VCaP (cell line): ENCODE data around the gene AVPR1B.
"Not testable (repeated sequence)": the region's sequence is repeated elsewhere in the genome, so short reads cannot be mapped to it uniquely, and the experiment has no call there.

Experiments
- H3K27ac ChIP-seq: fragments of 450-650 bp; 2 replicates; pipeline ENCODE4 v1.5.1; 2017
- TF ChIP-seq, protein P1 (sequence below): fragments of 450-650 bp; conservative IDR thresholded peaks from 2 replicates; pipeline ENCODE4 v1.5.1; 2017; ENCODE audit warnings: mild to moderate bottlenecking, moderate library complexity

The AVPR1B gene

DNA sequence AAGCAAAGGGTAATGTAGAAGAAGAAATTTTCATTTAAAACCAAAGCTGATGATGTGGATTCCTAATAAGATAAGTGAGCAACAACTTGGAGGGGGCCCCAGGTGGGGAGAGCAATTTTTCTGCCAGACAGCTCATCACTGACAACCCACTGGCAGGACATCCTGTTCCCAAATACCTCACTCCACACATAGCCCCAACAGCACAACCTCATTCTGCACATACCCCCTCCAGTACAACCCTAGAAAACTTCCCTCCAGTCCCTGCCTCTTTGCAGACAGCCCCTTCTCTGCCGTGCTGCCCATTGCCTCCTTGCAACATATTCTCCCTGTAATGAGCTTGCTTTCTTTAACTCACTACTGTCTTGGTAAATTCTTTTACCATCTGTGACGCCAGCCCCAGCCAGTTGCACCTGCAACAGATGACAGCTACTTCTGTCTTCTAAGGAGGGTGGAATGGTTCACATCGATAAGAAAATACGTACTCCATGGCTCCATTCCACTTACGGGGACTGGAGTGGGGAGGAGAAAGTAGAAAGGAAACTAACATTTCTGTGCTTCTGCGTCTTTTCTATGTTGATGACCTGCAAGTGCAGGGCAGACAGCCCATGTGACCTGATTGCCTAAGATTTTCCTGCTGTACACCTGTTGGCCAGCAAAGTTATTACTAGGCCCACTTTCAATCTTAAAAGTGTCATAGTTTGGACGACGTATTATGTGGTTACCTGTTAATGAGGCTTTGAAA lies 49.5 kb downstream of the AVPR1B start:
- H3K27ac ChIP-seq: no peak overlapping the region
- TF ChIP-seq, protein P1, sequence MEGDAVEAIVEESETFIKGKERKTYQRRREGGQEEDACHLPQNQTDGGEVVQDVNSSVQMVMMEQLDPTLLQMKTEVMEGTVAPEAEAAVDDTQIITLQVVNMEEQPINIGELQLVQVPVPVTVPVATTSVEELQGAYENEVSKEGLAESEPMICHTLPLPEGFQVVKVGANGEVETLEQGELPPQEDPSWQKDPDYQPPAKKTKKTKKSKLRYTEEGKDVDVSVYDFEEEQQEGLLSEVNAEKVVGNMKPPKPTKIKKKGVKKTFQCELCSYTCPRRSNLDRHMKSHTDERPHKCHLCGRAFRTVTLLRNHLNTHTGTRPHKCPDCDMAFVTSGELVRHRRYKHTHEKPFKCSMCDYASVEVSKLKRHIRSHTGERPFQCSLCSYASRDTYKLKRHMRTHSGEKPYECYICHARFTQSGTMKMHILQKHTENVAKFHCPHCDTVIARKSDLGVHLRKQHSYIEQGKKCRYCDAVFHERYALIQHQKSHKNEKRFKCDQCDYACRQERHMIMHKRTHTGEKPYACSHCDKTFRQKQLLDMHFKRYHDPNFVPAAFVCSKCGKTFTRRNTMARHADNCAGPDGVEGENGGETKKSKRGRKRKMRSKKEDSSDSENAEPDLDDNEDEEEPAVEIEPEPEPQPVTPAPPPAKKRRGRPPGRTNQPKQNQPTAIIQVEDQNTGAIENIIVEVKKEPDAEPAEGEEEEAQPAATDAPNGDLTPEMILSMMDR: no peak

DNA sequence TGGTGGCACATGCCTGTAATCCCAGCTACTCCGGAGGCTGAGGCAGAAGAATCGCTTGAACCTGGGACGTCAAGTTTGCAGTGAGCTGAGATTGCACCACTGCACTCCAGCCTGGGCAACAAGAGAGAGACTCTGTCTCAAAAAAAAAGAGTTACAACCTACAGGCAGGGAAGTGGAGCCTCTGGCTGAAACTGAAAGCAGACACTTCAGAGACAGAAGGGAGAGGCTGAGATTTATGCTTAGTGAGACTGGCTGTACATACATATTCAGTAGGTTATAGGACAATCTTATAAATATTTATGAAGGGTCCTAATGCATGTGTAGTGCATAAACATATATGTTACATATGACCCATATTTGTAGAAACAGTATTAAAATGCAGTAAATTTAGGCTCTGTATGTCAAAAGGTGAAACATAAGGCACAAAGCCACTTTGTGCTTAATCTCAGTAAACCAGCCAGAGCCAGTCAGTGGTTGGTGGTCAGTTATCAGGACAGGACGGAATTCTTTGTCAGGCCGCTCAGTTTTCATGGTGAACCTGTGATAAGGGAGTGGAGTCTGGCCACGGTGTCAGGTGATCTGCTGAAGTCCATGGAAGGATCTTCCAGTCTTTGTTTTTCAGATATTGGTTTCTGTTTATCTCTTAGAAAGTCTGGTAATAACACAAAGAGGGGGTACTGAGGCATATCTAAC lies 50.6 kb downstream of the AVPR1B start:
- TF ChIP-seq, protein P1: no peak
- H3K27ac ChIP-seq: no peak overlapping the region

DNA sequence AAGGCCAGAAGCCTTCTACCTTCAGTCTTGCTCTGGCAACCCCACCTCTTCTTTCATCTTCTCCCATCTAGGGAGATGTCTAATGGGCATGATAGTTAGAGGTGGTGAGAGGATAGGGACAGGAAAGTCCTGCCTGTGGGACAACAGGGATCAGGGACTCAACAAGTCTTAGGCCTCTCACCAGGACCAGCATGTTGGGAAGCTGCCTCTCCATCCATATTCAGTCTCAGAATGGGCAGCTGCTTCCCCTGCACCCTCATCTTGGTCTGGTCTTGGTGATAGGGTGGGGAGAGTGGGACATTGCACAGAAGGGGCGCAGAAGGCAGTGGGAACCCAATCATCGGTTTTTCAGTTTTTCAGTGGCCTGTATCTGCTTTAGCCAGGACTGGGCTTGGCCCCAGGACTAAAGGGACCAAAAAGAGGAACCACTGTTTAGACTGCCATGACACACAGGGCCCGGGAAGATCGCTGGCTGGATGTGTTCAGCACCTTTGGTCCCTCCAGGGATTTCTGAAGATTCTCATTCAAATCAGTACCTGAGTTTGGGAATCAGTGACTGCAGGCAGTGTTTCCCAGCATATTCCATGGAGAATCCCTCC lies 51.5 kb downstream of the AVPR1B start:
- TF ChIP-seq, protein P1: no peak
- H3K27ac ChIP-seq: no peak overlapping the region

DNA sequence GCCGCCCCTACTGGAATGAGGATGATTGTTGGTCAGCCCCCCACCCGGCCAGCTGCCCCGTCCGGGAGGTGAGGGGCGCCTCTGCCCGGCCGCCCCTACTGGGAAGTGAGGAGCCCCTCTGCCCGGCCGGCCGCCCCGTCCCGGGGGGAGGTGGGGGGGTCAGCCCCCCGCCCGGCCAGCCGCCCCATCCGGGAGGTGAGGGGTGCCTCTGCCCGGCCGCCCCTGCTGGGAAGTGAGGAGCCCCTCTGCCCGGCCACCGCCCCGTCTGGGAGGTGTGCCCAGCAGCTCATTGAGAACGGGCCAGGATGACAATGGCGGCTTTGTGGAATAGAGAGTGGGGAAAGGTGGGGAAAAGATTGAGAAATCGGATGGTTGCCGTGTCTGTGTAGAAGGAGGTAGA lies 52.7 kb downstream of the AVPR1B start:
- H3K27ac ChIP-seq: not testable (repeated sequence)

DNA sequence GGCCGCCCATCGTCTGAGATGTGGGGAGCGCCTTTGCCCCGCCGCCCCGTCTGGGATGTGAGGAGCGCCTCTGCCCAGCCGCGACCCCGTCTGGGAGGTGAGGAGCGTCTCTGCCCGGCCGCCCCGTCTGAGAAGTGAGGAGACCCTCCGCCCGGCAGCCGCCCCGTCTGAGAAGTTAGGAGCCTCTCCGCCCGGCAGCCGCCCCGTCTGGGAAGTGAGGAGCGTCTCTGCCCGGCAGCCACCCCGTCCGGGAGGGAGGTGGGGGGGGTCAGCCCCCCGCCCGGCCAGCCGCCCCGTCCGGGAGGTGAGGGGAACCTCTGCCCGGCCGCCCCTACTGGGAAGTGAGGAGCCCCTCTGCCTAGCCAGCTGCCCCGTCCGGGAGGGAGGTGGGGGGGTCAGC lies 53.2 kb downstream of the AVPR1B start:
- not testable (repeated sequence) for H3K27ac ChIP-seq

DNA sequence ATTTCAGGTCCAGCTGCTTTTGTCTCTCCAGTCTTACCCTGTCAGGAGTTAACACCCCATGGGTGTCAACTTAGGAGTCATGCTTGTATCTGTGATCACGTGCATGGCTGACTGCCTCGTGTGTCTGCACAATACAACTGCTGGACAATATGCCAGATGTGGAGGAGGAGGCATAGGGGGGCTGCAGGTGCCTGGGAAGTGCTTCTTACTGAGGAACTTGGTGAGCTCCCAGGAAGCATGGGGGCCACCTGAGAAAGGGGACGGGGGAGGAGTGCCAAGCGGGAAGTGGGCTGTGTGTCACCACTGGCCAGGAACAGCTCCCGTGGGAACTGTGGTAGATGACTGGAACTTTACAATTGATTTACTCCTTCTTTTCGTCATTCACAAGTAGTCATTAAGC lies 54.7 kb downstream of the AVPR1B start:
- H3K27ac ChIP-seq: no peak overlapping the region
- TF ChIP-seq, protein P1: no peak

DNA sequence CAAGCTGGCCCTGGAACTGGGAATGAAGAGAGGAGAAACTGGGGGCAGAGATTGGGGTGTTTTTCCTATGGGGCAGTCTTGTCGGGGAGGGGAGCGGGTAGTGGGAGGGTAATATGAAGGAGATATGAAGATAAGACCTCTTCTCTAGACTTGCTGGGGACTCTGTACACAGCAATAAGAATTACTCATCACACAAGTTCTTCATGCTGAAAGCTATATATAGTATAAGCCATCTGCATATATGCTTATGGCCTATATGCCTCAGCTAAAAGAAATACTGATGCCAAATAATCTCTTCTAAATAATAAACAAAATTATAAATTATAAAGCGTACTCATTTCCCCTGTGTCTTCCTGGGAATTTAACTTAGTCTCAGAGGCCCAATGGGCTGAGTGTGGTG lies 56.3 kb downstream of the AVPR1B start:
- TF ChIP-seq, protein P1: no peak
- no peak overlapping the region for H3K27ac ChIP-seq
